ENCODE data around the gene AMN1.
"Not testable (repeated sequence)": the region's sequence is repeated elsewhere in the genome, so short reads cannot be mapped to it uniquely, and the experiment has no call there.

AMN1 gene

DNA sequence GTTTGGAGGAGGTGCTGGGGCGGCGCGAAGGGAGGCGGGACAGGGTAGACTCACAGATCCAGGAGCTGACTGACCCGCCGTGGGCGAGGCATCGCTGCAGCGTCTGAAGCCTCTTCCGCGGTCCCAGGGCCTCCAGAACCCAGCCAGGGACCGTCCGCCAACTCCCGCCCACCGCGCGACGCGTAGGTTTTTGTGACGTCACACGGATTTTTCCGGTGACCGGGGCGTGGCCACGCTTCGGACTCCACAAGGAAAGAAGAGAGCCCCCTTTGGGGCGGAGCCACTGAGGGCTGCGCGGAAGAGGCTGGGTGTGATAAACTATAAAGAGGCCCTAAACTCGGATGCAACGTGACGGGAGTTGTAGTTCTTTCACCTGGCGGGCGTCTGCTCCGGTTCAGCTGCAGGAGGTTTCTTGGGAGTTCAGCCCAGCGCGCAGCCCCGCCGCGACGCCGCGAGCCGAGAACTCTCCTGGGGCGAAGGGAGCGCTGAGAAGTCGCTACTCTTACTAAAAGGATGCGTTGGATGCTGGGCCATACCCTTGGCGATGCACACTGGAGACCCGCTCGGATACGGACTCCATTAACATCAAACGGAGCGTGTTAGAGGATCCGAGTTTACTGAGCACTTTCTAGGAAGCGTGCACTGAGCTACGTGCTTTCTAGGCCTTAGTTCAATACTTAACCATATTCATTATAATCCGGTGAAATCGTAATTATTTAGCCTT, at the start of gene AMN1:
AMN1 (minus strand) TSS at position 105 of the 724 bp plus-strand sequence; CDS start at position 92, 13 bp downstream.
- DNase-seq (ENCODE audit: low read depth in 3 of 3), result peak; percentile 96 to 99 (median 98)

DNA sequence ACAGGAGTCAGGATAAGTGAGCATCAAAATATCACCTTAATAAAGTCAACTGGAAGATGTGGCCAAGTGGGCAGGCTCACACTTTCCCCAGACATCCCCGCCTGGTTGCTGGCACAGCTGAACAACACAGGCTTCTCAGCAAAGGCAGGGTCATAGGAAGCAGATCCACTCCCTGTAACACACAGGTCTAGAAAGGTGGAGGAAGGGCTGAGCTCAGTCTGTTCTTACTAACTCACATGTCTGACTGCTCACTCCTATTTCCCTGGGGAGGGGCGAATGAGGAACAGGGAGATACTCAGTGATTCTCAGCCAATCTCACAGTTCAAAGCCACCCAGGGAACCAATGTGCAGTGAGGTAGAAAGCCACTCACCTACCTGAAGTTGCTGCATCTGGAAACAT, 45.0 kb upstream of the AMN1 start:
- DNase-seq (ENCODE audit: low read depth in 3 of 3), result no peak

DNA sequence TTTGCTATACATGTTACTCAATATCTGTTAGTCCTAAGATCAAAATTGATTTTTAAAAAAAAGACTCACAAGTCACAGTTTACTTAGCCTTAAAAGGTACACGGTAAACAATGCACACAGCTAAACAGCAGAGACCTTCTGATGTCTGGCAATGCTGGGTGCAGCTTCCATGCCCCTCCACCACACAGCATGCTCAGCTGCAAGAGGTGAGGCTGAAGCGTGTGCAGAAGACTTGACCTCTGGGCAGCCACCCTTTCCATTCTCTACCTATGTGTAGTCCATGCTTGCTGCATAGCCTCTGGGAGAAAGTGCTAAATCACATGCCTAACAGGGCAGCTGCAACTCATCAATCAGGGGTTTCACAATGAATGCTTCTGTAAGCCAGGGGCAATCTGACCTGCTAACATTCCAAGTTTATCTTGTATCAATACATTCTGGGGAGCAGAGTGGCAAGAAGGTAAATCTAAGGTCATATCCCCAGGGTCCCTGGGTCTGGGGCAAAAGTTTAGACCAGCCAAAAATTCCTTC, 44.5 kb upstream of the AMN1 start:
- DNase-seq (ENCODE audit: low read depth in 3 of 3), result no peak

DNA sequence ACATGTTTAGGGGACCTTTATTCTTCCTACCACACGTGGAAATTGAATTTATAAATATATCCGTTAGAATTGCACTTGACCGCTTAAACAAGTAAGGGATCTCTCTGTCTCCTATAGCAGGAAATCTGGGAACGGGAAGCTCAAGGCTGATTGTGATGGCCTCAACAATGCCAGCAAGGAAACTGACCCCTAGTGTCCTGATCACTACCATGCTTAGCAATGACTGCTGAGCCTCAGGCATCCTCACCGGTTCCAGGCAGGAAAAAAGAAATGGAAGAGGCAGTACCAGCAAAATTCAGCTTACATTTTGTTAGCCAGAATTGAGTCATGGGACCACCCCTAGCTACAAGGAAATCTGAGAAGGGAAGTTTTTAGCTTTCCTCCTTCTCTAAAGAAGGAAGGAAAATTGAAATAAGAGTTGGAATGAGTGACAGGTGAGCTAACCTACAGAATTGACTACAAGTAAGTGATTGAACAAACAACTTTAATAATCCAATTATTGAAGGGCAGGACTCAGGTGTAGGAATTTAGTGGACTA, 43.9 kb upstream of the AMN1 start:
- DNase-seq (ENCODE audit: low read depth in 3 of 3), result no peak

DNA sequence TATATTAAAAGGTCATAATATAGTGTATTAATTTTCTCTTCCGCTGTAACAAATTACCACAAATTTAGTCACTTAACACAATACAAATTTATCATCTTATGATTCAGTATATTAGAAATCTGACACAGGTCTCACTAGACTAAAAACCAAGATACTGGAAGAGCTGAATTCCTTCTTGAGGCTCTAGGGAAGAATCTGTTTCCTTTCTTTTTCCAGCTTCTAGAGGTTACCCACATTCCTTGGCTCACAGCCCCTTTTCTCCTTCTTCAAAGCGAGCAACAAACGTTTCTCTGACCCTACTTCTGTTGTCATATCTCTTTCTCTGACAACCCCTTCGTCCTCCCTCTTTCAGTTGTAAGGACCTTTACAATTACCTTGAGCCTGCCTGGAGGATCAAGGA, 43.4 kb upstream of the AMN1 start:
- DNase-seq (ENCODE audit: low read depth in 3 of 3), result no peak

DNA sequence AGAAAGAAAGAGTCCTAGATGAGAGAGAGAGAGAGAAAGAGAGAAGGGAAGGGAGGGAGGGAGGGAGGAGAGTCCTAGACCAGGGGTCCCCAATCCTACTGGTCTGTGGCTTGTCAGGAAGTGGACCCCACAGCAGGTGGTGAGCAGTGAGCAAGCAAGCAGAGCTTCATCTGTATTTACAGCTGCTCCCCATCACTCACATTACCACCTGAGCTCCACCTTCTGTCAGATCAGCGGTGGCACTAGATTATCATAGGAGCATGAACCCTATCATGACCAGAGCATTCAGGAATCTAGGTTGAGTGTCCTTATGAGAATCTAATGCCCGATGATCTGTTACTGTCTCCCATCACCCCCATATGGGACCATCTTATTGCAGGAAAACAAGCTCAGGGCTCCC, 39.2 kb upstream of the AMN1 start:
- DNase-seq (ENCODE audit: low read depth in 3 of 3), result no peak

DNA sequence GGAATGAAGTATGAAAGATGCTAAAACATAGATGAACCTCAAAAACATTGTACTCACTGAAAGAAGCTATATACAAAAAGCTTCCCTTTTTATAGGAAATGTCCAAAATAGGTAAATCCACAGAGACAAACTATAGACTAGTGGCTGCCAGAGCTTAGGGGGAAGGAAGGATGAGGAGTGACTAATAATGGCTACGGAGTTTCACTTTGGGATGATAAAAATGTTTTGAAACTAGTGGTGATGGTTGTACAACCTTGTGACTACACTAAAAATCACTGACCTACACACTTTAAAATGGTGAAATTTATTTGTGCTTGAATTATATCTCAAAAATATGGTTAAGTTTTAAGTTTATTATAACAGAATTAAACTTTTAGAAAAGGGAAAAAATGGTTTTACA, 37.1 kb upstream of the AMN1 start:
- DNase-seq (ENCODE audit: low read depth in 3 of 3), result no peak

DNA sequence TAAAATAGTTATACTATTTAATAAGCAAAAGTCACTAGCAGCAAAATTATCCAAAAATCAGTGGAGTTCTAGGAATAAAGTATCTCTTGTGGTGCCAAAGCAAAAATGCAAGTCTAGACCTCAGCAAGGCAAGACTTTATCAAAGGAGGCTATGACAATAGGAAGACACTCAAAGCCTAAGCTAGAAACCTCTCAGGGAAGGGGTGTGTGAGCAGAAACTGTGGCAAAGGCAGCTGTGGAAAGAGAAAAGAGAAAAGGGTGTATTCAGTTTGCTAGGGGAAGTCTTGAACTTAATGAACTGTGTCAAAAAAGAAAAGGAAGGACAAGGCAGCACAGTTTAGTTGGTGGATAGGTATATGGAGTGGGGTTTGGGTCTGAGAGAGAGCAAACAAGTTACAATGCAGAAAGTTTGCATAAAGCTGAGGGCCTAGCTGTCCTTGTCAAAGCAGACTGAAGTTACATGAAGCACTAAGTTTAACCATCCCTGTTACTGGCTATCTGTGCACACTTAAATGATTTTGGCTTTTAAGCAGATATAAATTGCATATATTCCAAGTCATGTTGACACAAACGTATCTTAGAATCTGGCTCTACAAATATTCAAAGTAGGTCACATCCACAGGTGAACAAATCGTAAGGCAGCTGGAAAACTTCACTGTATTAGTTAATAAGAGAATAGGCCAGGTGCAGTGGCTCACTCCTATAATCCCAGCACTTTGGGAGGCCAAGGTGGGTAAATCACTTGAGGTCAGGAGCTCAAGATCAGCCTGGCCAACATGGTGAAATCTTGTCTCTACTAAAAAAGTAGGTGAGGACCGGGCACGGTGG, 31.0 kb upstream of the AMN1 start:
- no peak for DNase-seq (ENCODE audit: low read depth in 3 of 3)

DNA sequence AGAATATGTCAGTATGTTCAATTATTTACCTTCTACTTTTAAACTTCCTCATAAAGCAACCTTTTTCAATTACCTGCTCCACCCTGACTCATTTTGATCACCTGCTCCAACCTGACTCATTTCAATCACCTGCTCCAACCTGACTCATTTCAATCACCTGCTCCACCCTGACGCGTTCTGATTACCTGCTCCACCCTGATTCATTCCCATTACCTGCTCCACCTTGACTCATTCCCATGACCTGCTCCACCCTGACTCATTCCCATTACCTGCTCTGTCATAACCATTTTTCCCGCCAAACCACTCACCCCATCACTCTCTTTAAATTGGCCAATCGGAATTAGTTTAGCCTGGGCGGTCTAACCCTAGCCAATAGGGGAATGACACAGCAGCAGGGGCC, 29.5 kb upstream of the AMN1 start:
- not testable (repeated sequence) for DNase-seq (ENCODE audit: low read depth in 3 of 3)

DNA sequence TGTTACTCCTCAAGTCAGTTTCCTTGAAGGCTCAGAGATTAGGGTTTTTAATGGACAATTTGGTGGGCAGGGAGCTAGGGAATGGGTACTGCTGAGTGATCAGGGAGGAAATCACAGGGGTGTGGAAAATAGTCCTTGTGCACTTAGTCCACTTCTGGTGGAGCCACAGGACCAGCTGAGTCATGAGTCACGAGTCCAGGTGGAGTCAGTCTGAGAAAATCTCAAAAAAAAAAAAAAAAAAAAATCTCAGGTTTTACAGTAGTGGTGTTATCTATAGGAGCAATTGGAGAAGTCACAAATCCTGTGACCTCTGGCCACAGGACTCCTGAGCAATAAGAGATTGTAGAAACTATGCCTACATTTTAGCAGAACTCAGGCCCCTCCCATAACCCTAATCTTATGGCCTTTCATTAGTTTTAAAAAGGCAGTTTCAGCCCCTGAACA, 28.2 kb upstream of the AMN1 start:
- DNase-seq (ENCODE audit: low read depth in 3 of 3), result no peak

DNA sequence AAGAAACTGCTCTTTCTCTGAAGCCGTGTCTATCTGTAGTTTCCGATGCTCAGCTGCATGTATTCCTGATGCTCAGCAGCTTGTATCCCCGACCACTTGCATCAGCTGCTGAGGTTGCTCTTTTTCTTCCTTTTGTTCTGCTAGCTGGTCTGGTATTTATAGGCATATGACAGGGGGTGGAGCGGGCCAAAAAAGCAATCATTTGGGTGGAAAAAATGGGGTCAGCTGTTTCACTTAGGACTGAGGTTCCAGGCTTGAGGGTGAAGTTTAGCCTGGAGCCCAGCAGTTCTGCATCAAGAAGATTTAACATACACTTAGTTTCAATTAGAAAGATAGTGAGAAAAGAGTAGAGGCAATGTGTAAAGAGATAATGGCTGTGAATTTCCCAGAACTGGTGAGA, 23.6 kb upstream of the AMN1 start:
- DNase-seq (ENCODE audit: low read depth in 3 of 3), result no peak

DNA sequence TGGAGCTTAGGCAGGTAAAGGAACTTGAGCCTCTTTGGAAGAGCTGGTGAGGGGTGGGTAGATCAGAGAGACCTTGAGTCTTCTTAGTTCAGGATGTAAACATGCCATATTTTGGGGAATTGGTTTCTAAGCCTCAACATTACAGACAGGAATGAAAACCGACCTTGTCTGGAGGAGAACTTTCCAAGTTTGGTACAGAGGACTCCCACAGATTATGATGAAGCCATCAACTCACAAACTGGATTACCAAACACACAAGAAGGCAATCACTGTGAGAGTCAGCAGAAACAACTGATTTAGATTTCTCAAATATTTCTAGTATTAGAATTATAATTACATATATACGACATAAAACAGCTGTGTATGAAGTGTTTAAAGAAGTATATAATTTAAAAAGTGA, 22.3 kb upstream of the AMN1 start:
- no peak for DNase-seq (ENCODE audit: low read depth in 3 of 3)

DNA sequence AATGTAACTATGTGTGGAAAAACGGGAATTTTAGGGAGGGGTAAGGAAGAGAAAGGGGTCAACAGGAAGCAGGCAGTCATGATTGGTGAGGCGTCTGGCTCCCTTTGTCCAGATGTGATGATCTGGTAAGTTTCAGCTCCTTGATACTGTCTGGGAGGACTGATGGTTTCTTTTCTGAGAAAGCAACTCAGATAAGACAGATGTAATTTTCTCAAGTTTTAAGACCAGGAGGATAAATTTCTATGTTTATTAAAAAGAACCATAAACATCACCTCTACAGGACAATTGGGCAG, 21.9 kb upstream of the AMN1 start:
- DNase-seq (ENCODE audit: low read depth in 3 of 3), result no peak

DNA sequence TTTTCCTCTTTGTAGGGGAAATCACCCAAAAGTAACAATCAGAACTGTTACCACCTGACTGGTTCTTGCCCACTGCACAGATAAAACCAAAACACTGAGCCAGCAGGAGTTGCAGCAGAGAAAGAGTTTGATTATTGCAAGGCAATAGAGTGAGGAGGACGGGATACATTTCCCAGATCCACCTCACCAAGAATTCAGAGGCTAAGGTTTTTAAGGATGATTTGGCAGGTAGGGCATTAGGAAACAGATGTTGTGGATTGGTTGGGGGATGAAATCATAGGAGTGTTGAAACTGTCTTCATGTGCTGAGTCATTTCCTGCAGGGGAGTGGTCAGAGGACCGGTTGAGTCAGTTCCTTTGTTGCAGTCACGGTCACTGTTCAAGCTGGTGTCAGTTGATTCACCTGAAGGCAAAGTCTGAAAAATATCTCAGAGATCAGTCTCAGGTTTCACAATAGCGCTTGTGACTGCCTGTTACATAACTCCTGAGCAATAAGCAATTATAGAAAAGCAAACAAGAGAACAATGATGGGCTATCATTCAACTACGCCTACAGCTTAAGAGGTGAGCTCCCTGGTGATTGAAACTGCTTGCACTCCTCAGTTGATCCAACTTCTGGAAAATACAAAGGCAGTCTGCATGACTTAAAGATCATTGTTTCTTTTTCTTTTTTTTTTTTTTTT, 20.3 kb upstream of the AMN1 start:
- peak in 2 of 3 experiments; percentile 42 to 55 for DNase-seq (ENCODE audit: low read depth in 3 of 3)

DNA sequence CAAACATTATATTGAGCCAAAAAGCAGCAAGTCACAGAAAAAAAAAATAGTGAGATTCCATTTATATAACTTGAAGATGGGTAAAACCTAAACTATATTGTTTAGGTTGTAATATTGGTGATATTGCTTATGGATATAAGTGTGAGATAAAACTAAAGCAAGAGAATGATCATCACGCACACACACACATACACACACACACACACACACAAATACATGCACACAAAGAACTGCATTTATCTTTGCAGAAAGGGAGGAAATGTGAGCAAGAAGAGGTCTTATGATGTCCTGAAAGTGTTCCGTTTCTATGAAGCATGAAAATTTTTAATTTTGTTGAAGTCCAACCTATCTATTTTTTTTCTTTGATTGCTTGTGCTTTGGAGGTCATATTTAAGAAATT, 16.4 kb upstream of the AMN1 start:
- DNase-seq (ENCODE audit: low read depth in 3 of 3), result no peak

DNA sequence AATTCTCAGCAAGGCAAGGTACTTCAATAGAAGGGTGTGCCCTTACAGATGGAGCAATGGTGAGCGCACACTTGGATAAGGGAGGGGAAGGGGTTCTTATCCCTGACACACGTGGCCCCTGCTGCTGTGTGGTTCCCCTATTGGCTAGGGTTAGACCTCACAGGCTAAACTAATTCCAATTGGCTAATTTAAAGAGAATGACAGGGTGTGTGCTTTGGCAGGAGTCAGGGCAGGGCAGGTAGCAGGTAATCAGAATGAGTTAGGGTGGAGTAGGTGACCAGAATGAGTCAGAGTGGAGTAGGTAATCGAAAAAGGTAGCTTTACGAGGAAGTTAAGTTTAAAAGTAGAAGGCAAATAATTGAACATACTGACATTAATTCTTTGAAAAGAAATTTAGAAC, 15.5 kb upstream of the AMN1 start:
- DNase-seq (ENCODE audit: low read depth in 3 of 3), result not testable (repeated sequence)

DNA sequence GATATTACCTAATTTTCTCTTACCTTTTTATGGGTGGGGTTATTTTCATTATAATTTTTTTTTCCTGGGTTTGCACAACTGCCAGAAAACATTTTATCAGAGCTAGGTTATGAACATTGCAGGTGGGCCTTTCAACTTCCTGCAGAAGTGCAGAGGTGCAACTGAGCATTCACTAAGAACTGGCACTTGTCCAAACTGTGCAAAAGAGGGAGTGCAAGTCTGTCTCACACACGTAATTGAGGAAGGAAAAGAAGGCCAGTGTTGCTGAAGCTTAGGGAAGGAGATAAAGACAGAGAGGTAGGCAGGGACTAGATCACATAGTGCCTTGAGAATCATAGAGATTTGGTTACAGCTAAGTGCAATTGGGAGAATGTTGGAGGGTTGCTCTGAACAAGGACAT, 14.1 kb upstream of the AMN1 start:
- no peak for DNase-seq (ENCODE audit: low read depth in 3 of 3)

DNA sequence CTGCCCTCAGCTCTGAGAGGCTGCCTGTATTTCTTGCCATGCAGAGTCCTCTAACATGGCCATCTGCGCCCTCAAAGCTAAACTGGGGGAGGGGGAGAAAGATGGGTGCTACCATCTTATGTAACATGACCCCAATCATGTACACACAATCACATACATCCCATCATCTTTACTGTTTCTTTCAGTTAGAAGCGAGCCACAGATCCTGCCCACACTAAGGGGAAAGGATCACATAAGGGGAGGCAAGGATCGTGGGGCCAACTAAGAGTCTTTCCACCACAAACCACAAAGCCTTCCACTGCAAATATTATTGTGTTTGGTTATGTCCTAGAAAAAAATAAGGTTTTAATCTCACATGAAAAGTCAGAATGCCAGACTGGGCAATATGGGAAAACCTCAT, 11.8 kb upstream of the AMN1 start:
- DNase-seq (ENCODE audit: low read depth in 3 of 3), result no peak

DNA sequence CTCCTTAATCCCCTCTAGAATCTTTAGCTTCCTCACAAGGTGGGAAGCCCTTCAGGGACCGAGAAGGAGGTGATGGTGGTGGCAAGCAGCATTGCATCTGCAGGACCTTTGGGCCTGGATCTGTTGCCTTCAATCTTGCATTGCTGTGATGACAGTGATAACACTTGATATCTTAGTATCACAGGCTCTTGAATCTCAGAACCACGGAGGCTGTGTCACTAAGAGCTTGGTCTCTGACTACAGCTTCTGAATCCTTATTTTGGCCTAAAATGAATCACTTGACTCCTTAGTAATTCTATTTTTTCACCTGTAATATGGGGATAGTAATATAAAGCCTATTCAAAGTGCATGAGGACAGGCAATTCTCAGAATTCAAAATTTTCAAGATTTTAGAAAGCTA, 8.9 kb upstream of the AMN1 start:
- DNase-seq (ENCODE audit: low read depth in 3 of 3), result no peak

DNA sequence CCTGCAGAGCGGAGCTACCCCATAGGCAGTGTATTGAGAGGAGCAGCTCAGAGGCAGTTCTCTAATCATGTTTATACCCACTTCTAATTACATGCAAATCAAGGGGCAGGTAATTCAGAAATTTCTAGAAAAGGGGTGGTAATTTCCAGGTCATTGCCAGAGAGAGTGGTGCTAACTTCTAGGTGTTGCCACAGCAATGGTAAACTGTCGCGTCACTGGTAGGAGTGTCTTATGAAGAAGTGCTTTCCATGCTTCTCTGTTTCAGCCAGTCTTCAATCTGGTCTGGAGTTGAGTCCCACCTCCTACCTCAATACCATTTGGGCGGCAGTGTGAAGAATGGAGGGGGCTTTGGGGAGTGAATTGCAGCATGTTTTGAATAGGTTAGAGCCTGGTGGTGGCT, 8.5 kb upstream of the AMN1 start:
- no peak for DNase-seq (ENCODE audit: low read depth in 3 of 3)

DNA sequence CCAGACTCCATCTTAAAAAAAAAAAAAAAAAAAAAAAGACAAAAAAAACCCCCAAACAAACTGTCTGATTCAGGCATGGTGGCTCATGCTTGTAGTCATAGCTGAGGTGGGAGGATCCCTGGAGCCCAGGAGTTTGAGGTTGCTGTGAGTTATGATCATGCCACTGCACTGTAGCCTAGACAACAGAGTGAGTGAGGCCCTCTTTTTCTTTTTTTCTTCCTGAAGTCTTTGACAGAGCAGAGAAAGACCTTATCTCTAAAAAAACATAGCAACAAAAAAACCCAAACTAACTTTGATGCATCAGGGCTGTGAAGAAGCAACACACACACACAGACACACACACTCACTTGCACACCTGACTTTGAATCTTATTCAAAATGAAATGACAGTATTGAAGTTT, 7.7 kb upstream of the AMN1 start:
- peak in 2 of 3 experiments; percentile 50 to 57 for DNase-seq (ENCODE audit: low read depth in 3 of 3)
